GM19193 (cell line): ENCODE data around the gene APOA4.

Experiments
- POLR2A ChIP-seq: IDR thresholded peaks from 4 replicates; pipeline ENCODE4 v1.6.1; 2011; ENCODE audit not compliant: insufficient read depth, insufficient read length; ENCODE audit errors: extremely low read depth

The APOA4 gene

GRCh38 chr11:116787436-116787785 is 35.7 kb downstream of the APOA4 start:
- TF ChIP-seq POLR2A = no peak

DNA sequence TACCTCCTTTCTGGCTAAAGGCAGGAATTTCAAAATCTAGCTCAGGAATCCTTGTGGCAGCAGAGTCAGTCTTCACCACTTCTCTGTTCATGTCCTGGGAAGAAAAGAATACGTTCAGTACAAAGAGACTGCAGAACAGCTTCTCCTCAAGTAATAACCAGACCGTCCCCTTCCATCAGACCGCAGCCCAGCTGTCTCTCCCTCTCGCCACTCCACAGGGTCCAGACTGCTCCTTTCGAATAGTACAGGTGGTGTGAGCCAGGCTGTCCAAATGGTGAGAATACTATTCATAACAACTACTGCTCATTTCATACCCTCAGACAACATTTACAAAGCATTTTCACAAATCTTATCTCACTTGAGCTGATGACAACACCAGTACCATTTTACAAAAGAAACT is 36.1 kb downstream of the APOA4 start:
- TF ChIP-seq POLR2A = no peak

DNA sequence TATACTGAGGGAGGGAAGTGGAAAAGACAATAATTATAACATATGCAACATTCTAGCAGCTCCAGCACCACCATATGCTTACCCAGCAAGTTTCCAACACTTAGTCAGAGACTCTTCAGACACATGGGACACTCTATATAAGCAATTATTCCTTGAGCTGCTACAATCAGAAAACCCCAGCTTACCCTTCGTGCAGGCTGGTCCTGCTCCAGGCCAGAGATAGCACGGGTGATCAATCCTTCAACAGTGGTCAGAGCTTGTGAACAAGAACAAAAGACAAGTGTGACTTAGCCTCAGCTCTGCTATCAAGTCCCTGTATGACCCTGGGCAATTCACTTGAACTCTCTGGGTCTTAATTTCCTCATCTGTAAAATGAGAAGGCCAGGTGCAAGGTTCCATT is 36.8 kb downstream of the APOA4 start:
- no peak for TF ChIP-seq POLR2A

GRCh38 chr11:116782728-116783127 is 40.4 kb downstream of the APOA4 start:
- no peak for TF ChIP-seq POLR2A

DNA sequence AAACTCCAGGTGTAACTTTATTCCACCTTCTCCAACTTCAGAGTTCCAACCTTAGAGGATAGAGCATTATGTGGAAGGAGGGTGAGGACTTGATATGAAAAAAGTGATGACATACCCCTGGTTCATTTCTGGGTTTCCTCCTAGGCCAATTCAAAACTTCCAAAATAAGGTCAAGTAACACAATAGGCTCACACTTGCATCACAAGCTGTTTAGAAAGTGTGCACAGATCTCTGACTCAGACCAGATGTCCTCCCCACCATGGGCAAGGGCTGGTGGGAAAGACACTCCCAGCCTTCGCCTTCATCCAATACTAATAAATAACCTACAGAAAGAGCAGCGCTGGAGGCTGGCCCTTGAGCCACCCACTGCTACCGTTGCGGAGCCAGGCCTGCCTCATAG is 44.5 kb downstream of the APOA4 start:
- no peak for TF ChIP-seq POLR2A

DNA sequence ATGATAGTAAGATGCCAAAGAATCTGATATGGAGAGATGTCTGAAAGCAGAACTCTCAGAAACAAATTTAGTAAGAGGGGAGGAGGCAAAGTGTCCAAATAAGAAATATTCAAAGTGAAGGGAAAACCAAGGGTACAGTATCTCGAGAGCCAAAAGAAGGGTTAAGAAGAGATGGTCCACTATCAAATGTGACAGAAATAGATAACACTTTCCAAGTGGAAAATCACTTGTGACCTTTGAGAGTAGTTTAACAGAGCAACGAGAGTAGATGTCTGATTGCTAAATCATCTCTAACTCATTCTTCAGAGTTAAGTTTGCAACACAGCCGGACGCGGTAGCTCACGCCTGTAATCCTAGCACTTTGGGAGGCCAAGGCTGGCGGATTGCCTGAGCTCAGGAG is 46.0 kb downstream of the APOA4 start:
- no peak for TF ChIP-seq POLR2A

DNA sequence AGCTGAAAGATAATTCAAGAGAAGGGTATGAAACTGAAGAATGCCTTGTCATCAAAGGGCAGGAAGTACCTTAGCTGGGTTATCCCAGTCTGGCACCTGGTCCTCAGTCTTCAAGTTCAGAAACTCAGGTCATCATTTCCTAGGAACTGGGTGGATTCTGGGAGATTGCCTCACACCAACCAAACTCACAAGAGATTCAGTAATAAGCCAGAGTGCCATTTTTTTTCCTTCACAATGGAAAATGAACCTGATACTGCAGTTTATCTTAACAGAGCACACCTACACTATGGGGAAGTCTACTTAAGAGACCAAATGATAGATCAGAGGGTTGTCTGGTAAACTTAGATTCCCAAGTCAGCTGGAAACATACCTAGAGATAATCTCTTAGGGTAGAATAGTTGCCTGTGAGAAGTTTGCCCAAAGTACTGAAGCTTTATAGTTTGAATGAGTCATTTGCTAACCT is 46.6 kb downstream of the APOA4 start:
- no peak for TF ChIP-seq POLR2A

GRCh38 chr11:116775975-116776374 is 47.1 kb downstream of the APOA4 start:
- TF ChIP-seq POLR2A = no peak

- peak; percentile 28 for TF ChIP-seq POLR2A
These were observed 48.4 kb downstream of the APOA4 start for GRCh38 chr11:116774661-116775060.

DNA sequence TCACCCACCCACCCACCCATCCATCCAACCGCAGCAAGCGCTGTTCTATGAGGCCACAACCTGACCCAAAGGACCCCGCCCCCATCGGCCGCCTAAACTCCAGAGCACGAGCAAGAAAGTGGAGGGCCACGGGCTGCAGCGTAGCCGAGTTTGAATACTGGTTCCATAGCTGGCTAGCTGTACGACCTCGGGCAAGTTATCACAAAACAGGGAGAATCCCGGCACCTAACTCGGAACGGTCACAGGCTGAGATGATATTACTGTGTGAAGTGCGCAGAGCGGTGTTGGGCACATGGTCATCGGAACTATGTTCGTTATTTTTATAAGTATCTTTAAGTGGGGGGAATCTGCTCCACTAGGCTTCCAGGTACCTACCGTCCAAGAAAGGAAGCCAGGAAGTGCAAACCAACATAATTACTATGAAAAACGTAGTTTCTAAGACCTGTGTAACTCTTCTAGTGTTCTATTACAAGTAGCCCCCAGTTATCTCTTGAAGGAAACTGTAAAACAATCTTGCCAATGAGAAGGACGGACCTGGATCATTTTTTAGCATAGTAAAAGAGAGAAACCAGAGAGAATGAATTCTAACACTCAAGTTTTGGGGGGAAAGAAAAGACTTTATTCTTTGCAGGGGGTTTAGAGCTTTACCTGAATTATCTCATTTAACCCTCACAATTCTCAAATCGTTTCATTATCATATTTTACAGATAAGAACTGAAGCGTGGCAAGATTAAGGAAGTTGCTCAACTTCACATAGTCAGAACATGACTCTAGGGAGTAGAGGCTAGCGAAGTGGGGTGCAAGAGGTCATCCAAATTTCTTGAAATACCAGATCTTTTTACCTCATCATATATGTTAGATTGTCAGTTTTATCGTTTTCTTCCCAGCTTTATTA is 49.7 kb downstream of the APOA4 start:
- TF ChIP-seq POLR2A = no peak

DNA sequence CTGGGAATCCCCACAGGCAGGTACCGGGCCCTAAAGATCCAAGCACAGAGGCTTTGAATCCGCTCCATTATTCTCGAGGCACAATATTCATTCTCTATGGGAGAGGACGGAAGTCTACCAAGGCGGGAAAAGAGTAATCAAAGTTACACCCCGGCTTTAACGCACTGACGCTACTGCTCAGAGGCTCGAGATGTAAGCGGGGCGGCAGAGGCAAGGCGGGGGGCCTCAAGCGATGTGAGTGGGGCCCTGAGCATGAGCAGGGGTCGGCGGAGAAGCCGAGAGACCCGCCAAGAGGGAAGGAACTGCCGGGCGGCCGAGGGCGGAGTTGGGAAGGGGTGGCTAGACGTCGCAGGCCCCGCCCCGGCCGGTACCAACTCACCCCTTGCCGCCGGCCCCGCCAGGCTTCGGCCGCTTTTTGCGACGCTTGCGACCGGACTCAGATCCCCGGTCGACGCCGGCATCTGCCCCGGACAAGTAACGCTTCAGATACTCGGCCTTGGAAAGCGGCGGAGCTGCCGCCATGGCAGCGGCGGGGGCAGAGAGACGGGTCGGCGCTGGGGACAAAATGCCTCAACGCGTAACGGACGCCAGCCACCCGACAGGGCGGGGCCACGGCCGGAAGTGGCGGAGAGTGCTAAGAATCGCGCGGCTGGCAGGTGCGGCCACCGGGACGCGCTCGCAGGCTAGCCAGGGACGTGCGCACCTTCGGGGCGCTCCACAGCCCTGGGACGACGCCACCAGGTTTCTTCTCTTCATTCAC is 50.5 kb downstream of the APOA4 start, which contains the start of gene BUD13:
Gene BUD13 (minus strand): TSS at position 545 of the 760 bp plus-strand sequence. CDS start 23 bp downstream, at position 522.
- peak; percentile 87 for TF ChIP-seq POLR2A

GRCh38 chr11:116771935-116772334 is 51.2 kb downstream of the APOA4 start:
- no peak for TF ChIP-seq POLR2A
